HG02981 (cell line): ENCODE results near the gene HS6ST1.

Source experiments
- ATAC-seq: cut with Tn5 transposase; IDR thresholded peaks from one replicate; pipeline ENCODE4 v1.9.1; 2021; ENCODE audit warnings: mild to moderate bottlenecking, moderate library complexity; ENCODE audit not compliant: unreplicated experiment

HS6ST1 gene

GRCh38 chr2:128284037-128284441 is 34.6 kb downstream of the HS6ST1 start:
- ATAC-seq, result no peak

- no peak for ATAC-seq
Measured at GRCh38 chr2:128282976-128283810, 35.5 kb downstream of the HS6ST1 start.

GRCh38 chr2:128282246-128282975 is 36.3 kb downstream of the HS6ST1 start:
- ATAC-seq, result no peak

- no peak for ATAC-seq
Measured at GRCh38 chr2:128281852-128282245, 36.8 kb downstream of the HS6ST1 start.

GRCh38 chr2:128280901-128281321 is 37.8 kb downstream of the HS6ST1 start:
- no peak for ATAC-seq

- ATAC-seq, result no peak
Measured at GRCh38 chr2:128280158-128280871, 38.4 kb downstream of the HS6ST1 start.

GRCh38 chr2:128279786-128280157 is 38.9 kb downstream of the HS6ST1 start:
- ATAC-seq, result no peak

GRCh38 chr2:128279009-128279408 is 39.7 kb downstream of the HS6ST1 start:
- no peak for ATAC-seq

GRCh38 chr2:128277961-128278681 is 40.5 kb downstream of the HS6ST1 start:
- ATAC-seq, result no peak

- no peak for ATAC-seq
Measured at GRCh38 chr2:128276878-128277675, 41.6 kb downstream of the HS6ST1 start.

- no peak for ATAC-seq
Measured at GRCh38 chr2:128275498-128276045, 43.1 kb downstream of the HS6ST1 start.

- ATAC-seq, result no peak
Measured at GRCh38 chr2:128274218-128274617, 44.5 kb downstream of the HS6ST1 start.

- ATAC-seq, result no peak
Measured at GRCh38 chr2:128273469-128274081, 45.1 kb downstream of the HS6ST1 start.

- no peak for ATAC-seq
Measured at GRCh38 chr2:128272601-128273468, 45.8 kb downstream of the HS6ST1 start.

GRCh38 chr2:128271911-128272600 is 46.6 kb downstream of the HS6ST1 start:
- no peak for ATAC-seq

GRCh38 chr2:128271597-128271910 is 47.1 kb downstream of the HS6ST1 start:
- ATAC-seq, result no peak

GRCh38 chr2:128270672-128271596 is 47.7 kb downstream of the HS6ST1 start:
- no peak for ATAC-seq
